B cell (primary cell): ENCODE results near the gene TOMM5.

Experiments used
- CTCF ChIP-seq: fragments of 200-600 bp; IDR thresholded peaks from one replicate; pipeline ENCODE4 v1.8.0; 2022; ENCODE audit warnings: antibody characterized with exemption, mild to moderate bottlenecking
- EZH2 ChIP-seq: IDR thresholded peaks from 2 replicates; pipeline ENCODE4 v1.6.1; 2012; ENCODE audit warnings: borderline replicate concordance, low read depth, mild to moderate bottlenecking, moderate library complexity, low read length; ENCODE audit not compliant: insufficient read depth, poor library complexity, severe bottlenecking

- TF ChIP-seq CTCF (no peak), EZH2 (no peak)
These were observed 11.9 kb upstream of the TOMM5 start for GRCh38 chr9:37604296-37604695.
